GM12878 (cell line): ENCODE results near the gene TNFAIP1. TPM values are rescaled to one million over a fixed set of nuclear protein-coding genes. Genes with fewer than 3 reads are reported as not detected.

ENCODE experiments used
- CBX5 ChIP-seq: sonication (generic); IDR thresholded peaks from 2 replicates; pipeline ENCODE4 v1.6.1; 2016; ENCODE audit warnings: low read depth, moderate library complexity, mild to moderate bottlenecking, inconsistent platforms
- IKZF1 ChIP-seq: fragments of 450-650 bp; conservative IDR thresholded peaks from 2 replicates; pipeline ENCODE4 v1.6.1; 2017; ENCODE audit warnings: antibody characterized with exemption, mild to moderate bottlenecking
- MTA2 ChIP-seq: fragments of 450-650 bp; IDR thresholded peaks from 2 replicates; pipeline ENCODE4 v1.6.1; 2016; ENCODE audit warnings: low read depth, mild to moderate bottlenecking, moderate library complexity
- MXI1 ChIP-seq: fragments of 150-350 bp; IDR thresholded peaks from 2 replicates; pipeline ENCODE4 v1.6.1; 2011; ENCODE audit warnings: low read depth, mild to moderate bottlenecking, inconsistent platforms, low read length, improper control_type of control experiment
- NR2C2 ChIP-seq: IDR thresholded peaks from 2 replicates; pipeline ENCODE4 v1.6.1; 2011; ENCODE audit warnings: borderline replicate concordance, low read depth; ENCODE audit not compliant: control insufficient read depth, insufficient read length
- ZBED1 ChIP-seq: IDR thresholded peaks from 2 replicates; pipeline ENCODE4 v1.6.1; 2016; ENCODE audit warnings: borderline replicate concordance
- polyA plus RNA-seq, 11 experiments: library from polyadenylated mRNA; depleted of rRNA in 4 of 11; unstranded in 6 of 11; stranded (reverse) in 5 of 11; fragments of >200 nt; fragmentation: Nextera tagmentation in 4 of 11; fragmentation: Illumina TruSeq in 1 of 11; extraction: Ambion mirVana in 4 of 11; extraction: Trizol in 1 of 11; gene quantifications; 1 replicate in 1 of 11; 2 replicates in 10 of 11; pipeline versions ENCODE4 v1.2.1 to v1.2.3, GENCODE V29; 2011 to 2016; ENCODE audit warnings: inconsistent platforms in 2 of 11, missing spikeins in 2 of 11, low read depth in 1 of 11
- total RNA-seq, 4 experiments: library from RNA; depleted of rRNA in 3 of 4; stranded (reverse); fragments of >200 nt in 3 of 4; fragmentation: Illumina TruSeq in 1 of 4; extraction: Trizol in 1 of 4; gene quantifications; 2 replicates each; pipeline versions ENCODE4 v1.2.1 to v1.2.3, GENCODE V29; 2013 to 2021
- TF ChIP-seq, protein P1 (sequence below): fragments of 150-350 bp; IDR thresholded peaks from 2 replicates; pipeline ENCODE4 v1.6.1; 2014; ENCODE audit warnings: mild to moderate bottlenecking, low read depth, low read length
- TF ChIP-seq, protein P2 (sequence below): fragments of 450-650 bp; IDR thresholded peaks from 2 replicates; pipeline ENCODE4 v1.6.1; 2016; ENCODE audit warnings: mild to moderate bottlenecking
- TF ChIP-seq, protein P3 (sequence below): IDR thresholded peaks from 2 replicates; pipeline ENCODE4 v1.6.1; 2012; ENCODE audit warnings: low read depth, low read length, improper control_type of control experiment

Gene TNFAIP1
- total and polyA plus RNA-seq, 10 of the 15 experiments (the other 5 are each of a cell fraction or from before 2014, with no cell fraction given): 1.8 to 16.9 (median 11.7) TPM

DNA sequence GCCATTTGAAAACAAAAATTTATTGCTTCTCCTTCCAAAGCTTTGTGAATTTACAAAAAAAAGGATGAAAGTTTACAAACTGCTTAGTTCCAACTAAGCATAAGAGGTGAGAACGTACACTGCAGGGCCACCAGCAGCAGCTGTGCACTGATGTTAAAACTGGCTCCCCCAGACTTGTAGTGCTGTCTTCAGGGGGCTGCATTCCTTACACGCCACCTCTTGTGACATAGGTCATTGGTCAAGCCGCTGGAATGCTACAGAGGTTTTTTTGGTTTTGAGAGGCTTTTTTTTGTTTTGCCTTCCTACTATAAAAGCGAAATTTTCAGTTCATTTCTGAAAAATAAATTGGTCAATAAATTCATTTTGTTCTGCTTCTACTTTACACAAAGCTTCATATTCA lies 7.2 kb upstream of the TNFAIP1 start (continued):
- TF ChIP-seq, protein P1, sequence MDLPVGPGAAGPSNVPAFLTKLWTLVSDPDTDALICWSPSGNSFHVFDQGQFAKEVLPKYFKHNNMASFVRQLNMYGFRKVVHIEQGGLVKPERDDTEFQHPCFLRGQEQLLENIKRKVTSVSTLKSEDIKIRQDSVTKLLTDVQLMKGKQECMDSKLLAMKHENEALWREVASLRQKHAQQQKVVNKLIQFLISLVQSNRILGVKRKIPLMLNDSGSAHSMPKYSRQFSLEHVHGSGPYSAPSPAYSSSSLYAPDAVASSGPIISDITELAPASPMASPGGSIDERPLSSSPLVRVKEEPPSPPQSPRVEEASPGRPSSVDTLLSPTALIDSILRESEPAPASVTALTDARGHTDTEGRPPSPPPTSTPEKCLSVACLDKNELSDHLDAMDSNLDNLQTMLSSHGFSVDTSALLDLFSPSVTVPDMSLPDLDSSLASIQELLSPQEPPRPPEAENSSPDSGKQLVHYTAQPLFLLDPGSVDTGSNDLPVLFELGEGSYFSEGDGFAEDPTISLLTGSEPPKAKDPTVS: no peak
- no peak for TF ChIP-seq NR2C2
- no peak for TF ChIP-seq CBX5
- no peak for TF ChIP-seq IKZF1
- no peak for TF ChIP-seq MTA2
- no peak for TF ChIP-seq MXI1
- TF ChIP-seq ZBED1: no peak
- TF ChIP-seq, protein P2, sequence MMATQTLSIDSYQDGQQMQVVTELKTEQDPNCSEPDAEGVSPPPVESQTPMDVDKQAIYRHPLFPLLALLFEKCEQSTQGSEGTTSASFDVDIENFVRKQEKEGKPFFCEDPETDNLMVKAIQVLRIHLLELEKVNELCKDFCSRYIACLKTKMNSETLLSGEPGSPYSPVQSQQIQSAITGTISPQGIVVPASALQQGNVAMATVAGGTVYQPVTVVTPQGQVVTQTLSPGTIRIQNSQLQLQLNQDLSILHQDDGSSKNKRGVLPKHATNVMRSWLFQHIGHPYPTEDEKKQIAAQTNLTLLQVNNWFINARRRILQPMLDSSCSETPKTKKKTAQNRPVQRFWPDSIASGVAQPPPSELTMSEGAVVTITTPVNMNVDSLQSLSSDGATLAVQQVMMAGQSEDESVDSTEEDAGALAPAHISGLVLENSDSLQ: no peak
- TF ChIP-seq, protein P3, sequence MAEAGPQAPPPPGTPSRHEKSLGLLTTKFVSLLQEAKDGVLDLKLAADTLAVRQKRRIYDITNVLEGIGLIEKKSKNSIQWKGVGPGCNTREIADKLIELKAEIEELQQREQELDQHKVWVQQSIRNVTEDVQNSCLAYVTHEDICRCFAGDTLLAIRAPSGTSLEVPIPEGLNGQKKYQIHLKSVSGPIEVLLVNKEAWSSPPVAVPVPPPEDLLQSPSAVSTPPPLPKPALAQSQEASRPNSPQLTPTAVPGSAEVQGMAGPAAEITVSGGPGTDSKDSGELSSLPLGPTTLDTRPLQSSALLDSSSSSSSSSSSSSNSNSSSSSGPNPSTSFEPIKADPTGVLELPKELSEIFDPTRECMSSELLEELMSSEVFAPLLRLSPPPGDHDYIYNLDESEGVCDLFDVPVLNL: no peak
